ENCODE data around the gene GSK3B. TPM values are rescaled to one million over a fixed set of nuclear protein-coding genes. Genes with fewer than 3 reads are reported as not detected.
"Not testable (repeated sequence)": the region's sequence is repeated elsewhere in the genome, so short reads cannot be mapped to it uniquely, and the experiment has no call there.

The GSK3B gene
- polyA plus RNA-seq, 4 donors = 13.5 to 32.2 (median 21.2) TPM

DNA sequence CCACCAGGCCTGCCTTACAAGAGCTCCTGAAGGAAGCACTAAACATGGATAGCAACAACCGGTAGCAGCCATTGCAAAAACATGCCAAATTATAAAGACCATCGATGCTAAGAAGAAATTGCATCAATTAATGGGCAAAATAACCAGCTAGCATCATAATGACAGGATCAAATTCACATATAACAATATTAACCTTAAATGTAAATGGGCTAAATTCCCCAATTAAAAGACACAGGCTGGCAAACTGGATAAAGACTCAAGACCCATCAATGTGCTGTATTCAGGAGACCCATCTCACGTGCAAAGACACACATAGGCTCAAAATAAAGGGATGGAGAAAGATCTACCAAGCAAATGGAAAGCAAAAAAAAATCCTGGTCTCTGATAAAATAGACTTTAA is 88.5 kb downstream of the GSK3B start:
- WGBS, 3 donors = 96 to 98% (median 98%) methylated on average over 3 of the region's 3 CpGs
- DNase-seq; H3K9me3 ChIP-seq (ENCODE audit: control insufficient read depth in 2 of 2, insufficient read depth in 1 of 2, low read depth in 1 of 2, low read length in 1 of 2); H3K4me1 ChIP-seq (ENCODE audit: control insufficient read depth in 3 of 3, insufficient read depth in 2 of 3, low read depth in 1 of 3, low read length in 2 of 3); H3K27me3 ChIP-seq (ENCODE audit: control insufficient read depth in 3 of 3, insufficient read depth in 3 of 3, low read length in 3 of 3); FAIRE-seq; H3K36me3 ChIP-seq (ENCODE audit: control insufficient read depth in 3 of 3, insufficient read depth in 2 of 3, low read depth in 1 of 3, low read length in 3 of 3); H3K27ac ChIP-seq (ENCODE audit: low read depth in 1 of 3, low read length in 2 of 3); H3K4me3 ChIP-seq (ENCODE audit: low read depth in 1 of 3, low read length in 3 of 3): not testable (repeated sequence)

DNA sequence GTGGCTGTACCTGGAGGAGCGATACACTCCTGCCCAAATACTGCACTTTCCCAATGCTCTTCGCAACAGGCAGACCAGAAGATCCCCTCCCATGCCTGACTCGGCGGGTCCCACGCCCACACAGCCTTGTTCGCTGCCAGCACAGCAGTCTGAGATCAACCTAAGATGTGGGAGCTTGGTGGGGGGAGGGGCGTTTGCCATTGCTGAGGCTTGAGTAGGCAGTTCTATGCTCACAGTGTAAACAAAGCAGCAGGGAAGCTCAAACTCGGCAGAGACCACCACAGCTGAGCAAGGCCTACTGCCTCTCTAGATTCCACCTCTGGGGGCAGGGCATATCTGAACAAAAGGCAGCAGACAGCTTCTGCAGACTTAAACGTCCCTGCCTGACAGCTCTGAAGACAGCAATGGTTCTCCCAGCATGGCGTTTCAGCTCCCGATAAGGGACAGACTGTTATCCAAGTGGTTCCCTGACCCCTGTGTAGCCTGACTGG is 90.2 kb downstream of the GSK3B start:
- not testable (repeated sequence) for H3K4me1 ChIP-seq (ENCODE audit: control insufficient read depth in 3 of 3, insufficient read depth in 2 of 3, low read depth in 1 of 3, low read length in 2 of 3); DNase-seq; H3K27me3 ChIP-seq (ENCODE audit: control insufficient read depth in 3 of 3, insufficient read depth in 3 of 3, low read length in 3 of 3); H3K9me3 ChIP-seq (ENCODE audit: control insufficient read depth in 2 of 2, insufficient read depth in 1 of 2, low read depth in 1 of 2, low read length in 1 of 2); FAIRE-seq; H3K4me3 ChIP-seq (ENCODE audit: low read depth in 1 of 3, low read length in 3 of 3); H3K36me3 ChIP-seq (ENCODE audit: control insufficient read depth in 3 of 3, insufficient read depth in 2 of 3, low read depth in 1 of 3, low read length in 3 of 3); H3K27ac ChIP-seq (ENCODE audit: low read depth in 1 of 3, low read length in 2 of 3)
- 71 to 81% (median 76%) methylated on average over 11 of the region's 11 CpGs for WGBS, 3 donors

DNA sequence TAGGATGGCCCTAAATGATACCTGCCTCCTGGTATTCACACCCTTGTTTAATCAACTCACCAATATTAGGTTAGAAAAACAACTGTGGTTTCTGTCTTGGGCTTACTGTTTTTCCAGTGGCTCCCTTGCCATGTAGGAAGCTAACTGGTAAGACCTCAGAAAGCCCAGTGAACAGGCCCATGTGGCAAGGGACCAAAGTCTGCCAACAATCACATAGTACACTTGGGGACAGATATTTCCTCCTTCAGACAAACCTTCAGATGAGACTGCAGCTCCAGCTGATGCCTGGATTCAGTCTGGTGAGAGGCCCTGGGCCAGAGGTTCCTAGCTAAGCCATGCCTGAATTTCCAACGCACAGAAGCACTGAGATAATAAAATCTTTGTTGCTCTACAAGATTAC is 96.1 kb downstream of the GSK3B start:
- DNase-seq = peak in 1 of 2 donors; percentile 58
- H3K4me1 ChIP-seq (ENCODE audit: control insufficient read depth in 3 of 3, insufficient read depth in 2 of 3, low read depth in 1 of 3, low read length in 2 of 3) = no peaks in the 10 kb centered on the region
- H3K9me3 ChIP-seq (ENCODE audit: control insufficient read depth in 2 of 2, insufficient read depth in 1 of 2, low read depth in 1 of 2, low read length in 1 of 2) = peaks cover 0 to 6% of the 10 kb centered on the region in 2 donors
- H3K27ac ChIP-seq (ENCODE audit: low read depth in 1 of 3, low read length in 2 of 3) = peak overlapping the region in 1 of 3 donors; percentile 3
- H3K4me3 ChIP-seq (ENCODE audit: low read depth in 1 of 3, low read length in 3 of 3) = no peak overlapping the region
- no peaks in the 10 kb centered on the region for H3K27me3 ChIP-seq (ENCODE audit: control insufficient read depth in 3 of 3, insufficient read depth in 3 of 3, low read length in 3 of 3)
- peaks cover 2 to 9% (median 2%) of the 10 kb centered on the region in 3 donors for H3K36me3 ChIP-seq (ENCODE audit: control insufficient read depth in 3 of 3, insufficient read depth in 2 of 3, low read depth in 1 of 3, low read length in 3 of 3)
- FAIRE-seq = no peak
- whole genome bisulfite sequencing, 3 donors = 92 to 96% (median 96%) methylated on average over 1 of the region's 1 CpG

DNA sequence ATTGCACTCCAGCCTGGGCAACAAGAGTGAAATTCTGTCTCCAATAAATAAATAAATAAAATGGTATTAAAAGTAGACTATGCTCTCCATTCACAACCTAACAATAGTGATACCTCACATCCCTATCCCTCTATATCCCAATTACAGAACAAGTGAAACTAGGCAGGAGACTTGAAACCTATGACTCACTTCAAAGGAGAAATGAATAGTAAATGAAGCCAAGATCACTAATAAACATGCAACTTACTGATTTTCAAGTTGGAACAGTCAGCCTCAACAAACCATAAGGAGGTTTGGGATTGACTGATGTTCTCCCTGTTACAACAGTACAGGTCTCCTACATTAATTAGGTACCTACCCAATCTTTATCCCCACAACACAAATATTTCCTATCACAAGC is 103.4 kb downstream of the GSK3B start:
- Histone ChIP-seq H3K9me3 (ENCODE audit: control insufficient read depth in 2 of 2, insufficient read depth in 1 of 2, low read depth in 1 of 2, low read length in 1 of 2) (no peaks in the 10 kb centered on the region), H3K27me3 (ENCODE audit: control insufficient read depth in 3 of 3, insufficient read depth in 3 of 3, low read length in 3 of 3) (no peaks in the 10 kb centered on the region), H3K4me3 (ENCODE audit: low read depth in 1 of 3, low read length in 3 of 3) (no peak overlapping the region), H3K36me3 (ENCODE audit: control insufficient read depth in 3 of 3, insufficient read depth in 2 of 3, low read depth in 1 of 3, low read length in 3 of 3) (peaks cover 0 to 2% (median 0%) of the 10 kb centered on the region in 3 donors), H3K4me1 (ENCODE audit: control insufficient read depth in 3 of 3, insufficient read depth in 2 of 3, low read depth in 1 of 3, low read length in 2 of 3) (no peaks in the 10 kb centered on the region), H3K27ac (ENCODE audit: low read depth in 1 of 3, low read length in 2 of 3) (no peak overlapping the region)
- DNase-seq (no peak), FAIRE-seq (no peak)

DNA sequence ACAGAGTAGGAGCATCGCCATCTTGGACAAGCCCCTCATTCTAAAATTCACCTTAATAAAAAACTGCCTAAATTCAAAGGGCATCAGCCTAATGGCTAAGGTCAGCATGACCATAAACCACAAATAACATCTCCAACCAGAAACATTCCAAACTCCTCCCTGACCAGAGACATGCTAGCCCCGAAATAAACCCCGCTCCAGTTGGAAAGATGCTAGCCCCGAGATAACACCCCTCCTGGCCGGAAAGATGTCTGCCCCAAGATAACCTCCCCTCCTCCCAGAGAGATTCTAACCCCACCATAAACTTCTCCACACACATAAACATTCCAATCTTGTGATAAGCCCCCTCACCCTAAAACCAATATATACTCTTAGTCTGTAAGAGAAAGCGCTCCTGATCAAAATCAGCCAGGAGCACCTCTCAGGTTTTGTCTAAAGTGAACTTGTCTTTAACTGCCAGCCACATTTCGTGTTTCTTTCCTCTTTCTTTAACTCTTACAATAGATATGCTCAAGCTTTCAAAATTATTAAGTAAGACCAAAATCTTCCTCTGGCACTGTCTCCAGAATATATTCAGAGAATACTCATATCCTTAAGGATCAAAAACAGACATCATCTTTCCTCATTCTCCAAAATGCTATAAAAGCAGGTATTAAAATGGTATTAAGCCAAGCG is 104.1 kb downstream of the GSK3B start:
- Histone ChIP-seq H3K27me3 (ENCODE audit: control insufficient read depth in 3 of 3, insufficient read depth in 3 of 3, low read length in 3 of 3) (no peaks in the 10 kb centered on the region), H3K27ac (ENCODE audit: low read depth in 1 of 3, low read length in 2 of 3) (no peak overlapping the region), H3K36me3 (ENCODE audit: control insufficient read depth in 3 of 3, insufficient read depth in 2 of 3, low read depth in 1 of 3, low read length in 3 of 3) (peaks cover 0 to 2% (median 0%) of the 10 kb centered on the region in 3 donors), H3K9me3 (ENCODE audit: control insufficient read depth in 2 of 2, insufficient read depth in 1 of 2, low read depth in 1 of 2, low read length in 1 of 2) (peaks cover 0 to 2% of the 10 kb centered on the region in 2 donors), H3K4me1 (ENCODE audit: control insufficient read depth in 3 of 3, insufficient read depth in 2 of 3, low read depth in 1 of 3, low read length in 2 of 3) (no peaks in the 10 kb centered on the region), H3K4me3 (ENCODE audit: low read depth in 1 of 3, low read length in 3 of 3) (no peak overlapping the region)
- FAIRE-seq (no peak), DNase-seq (no peak)
- 92 to 97% (median 95%) methylated on average over 8 of the region's 8 CpGs for WGBS, 3 donors

DNA sequence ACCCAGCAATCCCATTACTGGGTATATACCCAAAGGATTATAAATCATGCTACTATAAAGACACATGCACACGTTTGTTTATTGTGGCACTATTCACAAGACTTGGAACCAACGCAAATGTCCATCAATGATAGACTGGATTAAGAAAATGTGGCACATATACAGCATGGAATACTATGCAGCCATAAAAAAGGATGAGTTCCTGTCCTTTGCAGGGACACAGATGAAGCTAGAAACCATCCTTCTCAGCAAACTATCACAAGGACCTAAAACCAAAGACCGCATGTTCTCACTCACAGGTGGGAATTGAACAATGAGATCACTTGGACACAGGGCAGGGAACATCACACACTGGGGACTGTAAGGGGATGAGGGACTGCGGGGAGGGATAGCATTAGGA is 107.4 kb downstream of the GSK3B start:
- 98 to 99% (median 99%) methylated on average over 4 of the region's 4 CpGs for WGBS, 3 donors

DNA sequence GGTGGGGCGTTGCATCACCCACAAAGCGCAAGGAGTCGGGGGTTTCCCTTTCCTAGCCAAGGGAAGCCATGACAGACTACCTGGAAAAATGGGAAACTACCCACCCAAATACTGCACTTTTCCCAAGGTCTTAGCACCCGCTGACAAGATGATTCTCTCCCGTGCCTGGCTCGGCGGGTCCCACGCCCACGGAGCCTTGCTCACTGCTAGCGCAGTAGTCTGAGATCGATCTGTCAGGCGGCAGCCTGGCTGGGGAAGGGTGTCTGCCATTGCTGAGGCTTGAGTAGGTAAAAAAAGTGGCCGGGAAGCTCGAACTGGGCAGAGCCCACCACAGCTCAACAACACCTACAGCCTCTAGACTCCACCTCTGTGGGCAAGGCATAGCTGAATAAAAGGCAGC is 112.9 kb downstream of the GSK3B start:
- 96 to 99% (median 96%) methylated on average over 14 of the region's 14 CpGs for WGBS, 3 donors
- DNase-seq (no peak), FAIRE-seq (no peak)
- Histone ChIP-seq H3K27me3 (ENCODE audit: control insufficient read depth in 3 of 3, insufficient read depth in 3 of 3, low read length in 3 of 3) (no peaks in the 10 kb centered on the region), H3K27ac (ENCODE audit: low read depth in 1 of 3, low read length in 2 of 3) (no peak overlapping the region), H3K4me1 (ENCODE audit: control insufficient read depth in 3 of 3, insufficient read depth in 2 of 3, low read depth in 1 of 3, low read length in 2 of 3) (no peaks in the 10 kb centered on the region), H3K36me3 (ENCODE audit: control insufficient read depth in 3 of 3, insufficient read depth in 2 of 3, low read depth in 1 of 3, low read length in 3 of 3) (peaks cover 0 to 12% (median 0%) of the 10 kb centered on the region in 3 donors), H3K4me3 (ENCODE audit: low read depth in 1 of 3, low read length in 3 of 3) (no peak overlapping the region), H3K9me3 (ENCODE audit: control insufficient read depth in 2 of 2, insufficient read depth in 1 of 2, low read depth in 1 of 2, low read length in 1 of 2) (peaks cover 0 to 14% of the 10 kb centered on the region in 2 donors)

More for the DNA sequence above, 107.4 kb downstream of the GSK3B start:
- DNase-seq; H3K27ac ChIP-seq (ENCODE audit: low read depth in 1 of 3, low read length in 2 of 3); H3K4me3 ChIP-seq (ENCODE audit: low read depth in 1 of 3, low read length in 3 of 3); H3K4me1 ChIP-seq (ENCODE audit: control insufficient read depth in 3 of 3, insufficient read depth in 2 of 3, low read depth in 1 of 3, low read length in 2 of 3); FAIRE-seq; H3K36me3 ChIP-seq (ENCODE audit: control insufficient read depth in 3 of 3, insufficient read depth in 2 of 3, low read depth in 1 of 3, low read length in 3 of 3); H3K9me3 ChIP-seq (ENCODE audit: control insufficient read depth in 2 of 2, insufficient read depth in 1 of 2, low read depth in 1 of 2, low read length in 1 of 2); H3K27me3 ChIP-seq (ENCODE audit: control insufficient read depth in 3 of 3, insufficient read depth in 3 of 3, low read length in 3 of 3): not testable (repeated sequence)

DNA sequence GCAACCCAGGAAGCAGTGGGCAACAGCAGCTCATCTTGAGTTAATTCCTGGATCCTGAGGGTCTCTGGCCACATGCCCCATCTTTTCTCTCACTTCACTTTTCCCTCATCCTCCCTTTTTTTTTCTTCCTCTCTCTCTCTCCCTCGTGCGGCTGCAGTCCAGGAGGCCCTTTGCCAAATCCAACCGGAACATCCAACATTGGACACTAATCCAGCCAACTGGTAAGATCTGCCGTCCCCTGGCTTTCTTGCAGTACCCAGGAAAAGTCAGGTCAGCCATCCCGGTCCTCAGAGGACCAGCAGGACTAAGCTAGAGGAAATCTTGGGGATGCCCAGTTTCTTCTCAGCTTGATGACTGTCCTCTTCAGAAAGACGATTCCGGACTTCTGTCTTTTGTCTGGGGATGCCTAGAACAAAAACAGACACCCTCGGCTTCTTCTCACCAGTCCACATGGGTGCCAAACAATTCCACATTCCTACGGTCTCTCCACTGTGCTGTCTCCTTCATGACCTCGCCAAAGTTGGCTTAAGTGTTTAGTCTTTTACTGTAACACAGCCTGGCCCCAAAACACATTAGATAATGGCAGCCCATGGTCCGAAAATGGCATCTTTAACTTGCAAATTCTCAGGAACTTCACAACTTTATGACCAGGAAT is 115.6 kb downstream of the GSK3B start:
- no peak for FAIRE-seq
- WGBS, 3 donors = 86 to 94% (median 90%) methylated on average over 11 of the region's 11 CpGs

More for the DNA sequence above, 115.6 kb downstream of the GSK3B start:
- Histone ChIP-seq H3K27me3 (ENCODE audit: control insufficient read depth in 3 of 3, insufficient read depth in 3 of 3, low read length in 3 of 3) (no peaks in the 10 kb centered on the region), H3K9me3 (ENCODE audit: control insufficient read depth in 2 of 2, insufficient read depth in 1 of 2, low read depth in 1 of 2, low read length in 1 of 2) (peaks cover 0 to 8% of the 10 kb centered on the region in 2 donors), H3K27ac (ENCODE audit: low read depth in 1 of 3, low read length in 2 of 3) (no peak overlapping the region), H3K4me1 (ENCODE audit: control insufficient read depth in 3 of 3, insufficient read depth in 2 of 3, low read depth in 1 of 3, low read length in 2 of 3) (no peaks in the 10 kb centered on the region), H3K4me3 (ENCODE audit: low read depth in 1 of 3, low read length in 3 of 3) (no peak overlapping the region), H3K36me3 (ENCODE audit: control insufficient read depth in 3 of 3, insufficient read depth in 2 of 3, low read depth in 1 of 3, low read length in 3 of 3) (peaks cover 0 to 12% (median 0%) of the 10 kb centered on the region in 3 donors)
- DNase-seq = no peak

Data from small intestine (tissue), 7 donors.